ENCODE measurements around the gene HIPK2. TPM values are rescaled to one million over a fixed set of nuclear protein-coding genes. Genes with fewer than 3 reads are reported as not detected.

The HIPK2 gene
- total and polyA plus RNA-seq, 5 donors from 2014 or later, result 0.44 to 17.5 (median 0.78) TPM

GRCh38 chr7:139591550-139592195 is 186.1 kb downstream of the HIPK2 start:
- no peak for DNase-seq
- H3K36me3 Mint-ChIP-seq, result peaks cover 43% of the 10 kb centered on the region
- H3K27ac Mint-ChIP-seq, result peak overlapping the region in 1 of 3 donors; percentile 20

GRCh38 chr7:139589474-139589873 is 188.3 kb downstream of the HIPK2 start:
- no peak for ATAC-seq (ENCODE audit: low read depth in 2 of 2)
- H3K36me3 Mint-ChIP-seq, result peaks cover 32% of the 10 kb centered on the region
- no peaks in the 10 kb centered on the region for H3K4me1 Mint-ChIP-seq
- Histone ChIP-seq H3K9me3 (ENCODE audit: control insufficient read depth in 2 of 2, low read length in 2 of 2) (no peaks in the 10 kb centered on the region), H3K27ac (ENCODE audit: insufficient read depth, low read length, poor library complexity, severe bottlenecking) (no peak overlapping the region), H3K27me3 (ENCODE audit: control insufficient read depth, insufficient read depth, low read length) (no peaks in the 10 kb centered on the region), H3K36me3 (ENCODE audit: control insufficient read depth, insufficient read depth, low read length) (peaks cover 6% of the 10 kb centered on the region), H3K4me1 (ENCODE audit: control insufficient read depth, insufficient read depth, low read length, poor library complexity, severe bottlenecking) (no peaks in the 10 kb centered on the region), H3K4me3 (ENCODE audit: low read depth, low read length) (no peak overlapping the region)
- H3K27me3 Mint-ChIP-seq, result no peaks in the 10 kb centered on the region
- DNase-seq, result no peak
- no peak overlapping the region for H3K4me3 Mint-ChIP-seq
- H3K9me3 Mint-ChIP-seq, result no peaks in the 10 kb centered on the region
- peak overlapping the region in 1 of 3 donors; percentile 20 for H3K27ac Mint-ChIP-seq

More at GRCh38 chr7:139591550-139592195, 186.1 kb downstream of the HIPK2 start:
- ATAC-seq (ENCODE audit: low read depth in 2 of 2), result no peak
- Mint-ChIP-seq H3K4me3 (no peak overlapping the region), H3K4me1 (no peaks in the 10 kb centered on the region), H3K9me3 (no peaks in the 10 kb centered on the region), H3K27me3 (no peaks in the 10 kb centered on the region)
- H3K4me1 ChIP-seq (ENCODE audit: control insufficient read depth, insufficient read depth, low read length, poor library complexity, severe bottlenecking), result no peaks in the 10 kb centered on the region
- no peak overlapping the region for H3K4me3 ChIP-seq (ENCODE audit: low read depth, low read length)
- H3K9me3 ChIP-seq (ENCODE audit: control insufficient read depth in 2 of 2, low read length in 2 of 2), result no peaks in the 10 kb centered on the region
- H3K36me3 ChIP-seq (ENCODE audit: control insufficient read depth, insufficient read depth, low read length), result peaks cover 27% of the 10 kb centered on the region
- no peaks in the 10 kb centered on the region for H3K27me3 ChIP-seq (ENCODE audit: control insufficient read depth, insufficient read depth, low read length)
- H3K27ac ChIP-seq (ENCODE audit: insufficient read depth, low read length, poor library complexity, severe bottlenecking), result no peak overlapping the region

- Mint-ChIP-seq H3K27ac (peak overlapping the region in 1 of 3 donors; percentile 69), H3K4me3 (no peak overlapping the region), H3K36me3 (peaks cover 26% of the 10 kb centered on the region), H3K9me3 (no peaks in the 10 kb centered on the region), H3K27me3 (no peaks in the 10 kb centered on the region), H3K4me1 (no peaks in the 10 kb centered on the region)
- H3K27me3 ChIP-seq (ENCODE audit: control insufficient read depth, insufficient read depth, low read length), result no peaks in the 10 kb centered on the region
- H3K9me3 ChIP-seq (ENCODE audit: control insufficient read depth in 2 of 2, low read length in 2 of 2), result no peaks in the 10 kb centered on the region
- no peaks in the 10 kb centered on the region for H3K4me1 ChIP-seq (ENCODE audit: control insufficient read depth, insufficient read depth, low read length, poor library complexity, severe bottlenecking)
- H3K36me3 ChIP-seq (ENCODE audit: control insufficient read depth, insufficient read depth, low read length), result peaks cover 2% of the 10 kb centered on the region
- H3K27ac ChIP-seq (ENCODE audit: insufficient read depth, low read length, poor library complexity, severe bottlenecking), result no peak overlapping the region
- no peak for ATAC-seq (ENCODE audit: low read depth in 2 of 2)
- DNase-seq, result no peak
- no peak overlapping the region for H3K4me3 ChIP-seq (ENCODE audit: low read depth, low read length)
Observed at GRCh38 chr7:139588632-139589031, 189.2 kb downstream of the HIPK2 start.

- H3K27ac ChIP-seq (ENCODE audit: insufficient read depth, low read length, poor library complexity, severe bottlenecking), result no peak overlapping the region
- no peak overlapping the region for H3K4me3 Mint-ChIP-seq
- no peaks in the 10 kb centered on the region for H3K27me3 Mint-ChIP-seq
- H3K9me3 Mint-ChIP-seq, result no peaks in the 10 kb centered on the region
- H3K27me3 ChIP-seq (ENCODE audit: control insufficient read depth, insufficient read depth, low read length), result no peaks in the 10 kb centered on the region
- no peak for DNase-seq
- no peaks in the 10 kb centered on the region for H3K9me3 ChIP-seq (ENCODE audit: control insufficient read depth in 2 of 2, low read length in 2 of 2)
- H3K4me3 ChIP-seq (ENCODE audit: low read depth, low read length), result no peak overlapping the region
- H3K27ac Mint-ChIP-seq, result no peak overlapping the region
- H3K36me3 Mint-ChIP-seq, result peaks cover 17% of the 10 kb centered on the region
- peaks cover 2% of the 10 kb centered on the region for H3K36me3 ChIP-seq (ENCODE audit: control insufficient read depth, insufficient read depth, low read length)
- H3K4me1 ChIP-seq (ENCODE audit: control insufficient read depth, insufficient read depth, low read length, poor library complexity, severe bottlenecking), result no peaks in the 10 kb centered on the region
- no peaks in the 10 kb centered on the region for H3K4me1 Mint-ChIP-seq
- no peak for ATAC-seq (ENCODE audit: low read depth in 2 of 2)
Observed at GRCh38 chr7:139587535-139587934, 190.3 kb downstream of the HIPK2 start.

- Histone ChIP-seq H3K27ac (ENCODE audit: insufficient read depth, low read length, poor library complexity, severe bottlenecking) (no peak overlapping the region), H3K27me3 (ENCODE audit: control insufficient read depth, insufficient read depth, low read length) (no peaks in the 10 kb centered on the region), H3K4me1 (ENCODE audit: control insufficient read depth, insufficient read depth, low read length, poor library complexity, severe bottlenecking) (no peaks in the 10 kb centered on the region), H3K36me3 (ENCODE audit: control insufficient read depth, insufficient read depth, low read length) (peaks cover 3% of the 10 kb centered on the region), H3K9me3 (ENCODE audit: control insufficient read depth in 2 of 2, low read length in 2 of 2) (no peaks in the 10 kb centered on the region), H3K4me3 (ENCODE audit: low read depth, low read length) (no peak overlapping the region)
- Mint-ChIP-seq H3K4me3 (no peak overlapping the region), H3K36me3 (peaks cover 16% of the 10 kb centered on the region), H3K4me1 (no peaks in the 10 kb centered on the region), H3K27ac (no peak overlapping the region), H3K9me3 (no peaks in the 10 kb centered on the region), H3K27me3 (no peaks in the 10 kb centered on the region)
- ATAC-seq (ENCODE audit: low read depth in 2 of 2) (no peak), DNase-seq (no peak)
Observed at GRCh38 chr7:139586286-139586685, 191.5 kb downstream of the HIPK2 start.

- DNase-seq (no peak), ATAC-seq (ENCODE audit: low read depth in 2 of 2) (no peak)
- peaks cover 3% of the 10 kb centered on the region for H3K36me3 ChIP-seq (ENCODE audit: control insufficient read depth, insufficient read depth, low read length)
- H3K4me1 Mint-ChIP-seq, result no peaks in the 10 kb centered on the region
- H3K4me1 ChIP-seq (ENCODE audit: control insufficient read depth, insufficient read depth, low read length, poor library complexity, severe bottlenecking), result no peaks in the 10 kb centered on the region
- H3K9me3 ChIP-seq (ENCODE audit: control insufficient read depth in 2 of 2, low read length in 2 of 2), result no peaks in the 10 kb centered on the region
- no peak overlapping the region for H3K27ac ChIP-seq (ENCODE audit: insufficient read depth, low read length, poor library complexity, severe bottlenecking)
- no peak overlapping the region for H3K27ac Mint-ChIP-seq
- H3K36me3 Mint-ChIP-seq, result peaks cover 16% of the 10 kb centered on the region
- H3K27me3 Mint-ChIP-seq, result no peaks in the 10 kb centered on the region
- no peak overlapping the region for H3K4me3 ChIP-seq (ENCODE audit: low read depth, low read length)
- no peaks in the 10 kb centered on the region for H3K27me3 ChIP-seq (ENCODE audit: control insufficient read depth, insufficient read depth, low read length)
- no peak overlapping the region for H3K4me3 Mint-ChIP-seq
- no peaks in the 10 kb centered on the region for H3K9me3 Mint-ChIP-seq
Observed at GRCh38 chr7:139585042-139585441, 192.8 kb downstream of the HIPK2 start.

- H3K4me3 Mint-ChIP-seq, result no peak overlapping the region
- no peak overlapping the region for H3K27ac Mint-ChIP-seq
- H3K4me1 Mint-ChIP-seq, result no peaks in the 10 kb centered on the region
- Histone ChIP-seq H3K4me3 (ENCODE audit: low read depth, low read length) (no peak overlapping the region), H3K4me1 (ENCODE audit: control insufficient read depth, insufficient read depth, low read length, poor library complexity, severe bottlenecking) (no peaks in the 10 kb centered on the region), H3K36me3 (ENCODE audit: control insufficient read depth, insufficient read depth, low read length) (peaks cover 3% of the 10 kb centered on the region), H3K9me3 (ENCODE audit: control insufficient read depth in 2 of 2, low read length in 2 of 2) (no peaks in the 10 kb centered on the region), H3K27me3 (ENCODE audit: control insufficient read depth, insufficient read depth, low read length) (no peaks in the 10 kb centered on the region), H3K27ac (ENCODE audit: insufficient read depth, low read length, poor library complexity, severe bottlenecking) (no peak overlapping the region)
- no peaks in the 10 kb centered on the region for H3K27me3 Mint-ChIP-seq
- ATAC-seq (ENCODE audit: low read depth in 2 of 2) (no peak), DNase-seq (no peak)
- peaks cover 17% of the 10 kb centered on the region for H3K36me3 Mint-ChIP-seq
- H3K9me3 Mint-ChIP-seq, result no peaks in the 10 kb centered on the region
Observed at GRCh38 chr7:139583826-139584553, 193.8 kb downstream of the HIPK2 start.

- Mint-ChIP-seq H3K27ac (no peak overlapping the region), H3K27me3 (no peaks in the 10 kb centered on the region), H3K4me3 (no peak overlapping the region), H3K4me1 (no peaks in the 10 kb centered on the region), H3K9me3 (no peaks in the 10 kb centered on the region), H3K36me3 (peaks cover 15% of the 10 kb centered on the region)
- Histone ChIP-seq H3K4me1 (ENCODE audit: control insufficient read depth, insufficient read depth, low read length, poor library complexity, severe bottlenecking) (no peaks in the 10 kb centered on the region), H3K4me3 (ENCODE audit: low read depth, low read length) (no peak overlapping the region), H3K27me3 (ENCODE audit: control insufficient read depth, insufficient read depth, low read length) (no peaks in the 10 kb centered on the region), H3K36me3 (ENCODE audit: control insufficient read depth, insufficient read depth, low read length) (peaks cover 3% of the 10 kb centered on the region), H3K27ac (ENCODE audit: insufficient read depth, low read length, poor library complexity, severe bottlenecking) (no peak overlapping the region), H3K9me3 (ENCODE audit: control insufficient read depth in 2 of 2, low read length in 2 of 2) (no peaks in the 10 kb centered on the region)
- DNase-seq (no peak), ATAC-seq (ENCODE audit: low read depth in 2 of 2) (no peak)
Observed at GRCh38 chr7:139582671-139583155, 195.1 kb downstream of the HIPK2 start.
